OCI-LY7 (cell line): Measurements from ENCODE around the gene ITIH4.

Experiments used
- EZH2phosphoT487 ChIP-seq: fragments of 200-600 bp; sonication (generic); IDR thresholded peaks from 2 replicates; pipeline ENCODE4 v1.6.1; 2018; ENCODE audit warnings: low read depth, borderline replicate concordance, mild to moderate bottlenecking, mixed run types, antibody characterized with exemption, low read length, moderate library complexity, mixed read lengths
- TF ChIP-seq, protein P1 (sequence below): fragments of 200-600 bp; sonication (generic); conservative IDR thresholded peaks from 2 replicates; pipeline ENCODE4 v1.5.1; 2014; ENCODE audit warnings: mild to moderate bottlenecking, antibody characterized with exemption, low read length, moderate library complexity, mixed read lengths

- TF ChIP-seq, protein P1, sequence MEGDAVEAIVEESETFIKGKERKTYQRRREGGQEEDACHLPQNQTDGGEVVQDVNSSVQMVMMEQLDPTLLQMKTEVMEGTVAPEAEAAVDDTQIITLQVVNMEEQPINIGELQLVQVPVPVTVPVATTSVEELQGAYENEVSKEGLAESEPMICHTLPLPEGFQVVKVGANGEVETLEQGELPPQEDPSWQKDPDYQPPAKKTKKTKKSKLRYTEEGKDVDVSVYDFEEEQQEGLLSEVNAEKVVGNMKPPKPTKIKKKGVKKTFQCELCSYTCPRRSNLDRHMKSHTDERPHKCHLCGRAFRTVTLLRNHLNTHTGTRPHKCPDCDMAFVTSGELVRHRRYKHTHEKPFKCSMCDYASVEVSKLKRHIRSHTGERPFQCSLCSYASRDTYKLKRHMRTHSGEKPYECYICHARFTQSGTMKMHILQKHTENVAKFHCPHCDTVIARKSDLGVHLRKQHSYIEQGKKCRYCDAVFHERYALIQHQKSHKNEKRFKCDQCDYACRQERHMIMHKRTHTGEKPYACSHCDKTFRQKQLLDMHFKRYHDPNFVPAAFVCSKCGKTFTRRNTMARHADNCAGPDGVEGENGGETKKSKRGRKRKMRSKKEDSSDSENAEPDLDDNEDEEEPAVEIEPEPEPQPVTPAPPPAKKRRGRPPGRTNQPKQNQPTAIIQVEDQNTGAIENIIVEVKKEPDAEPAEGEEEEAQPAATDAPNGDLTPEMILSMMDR, result no peak
- no peak for TF ChIP-seq EZH2phosphoT487
Observed at GRCh38 chr3:52793702-52794611, 36.5 kb downstream of the ITIH4 start.
